ENCODE measurements around the gene SERGEF.
"Not testable (repeated sequence)": the region's sequence is repeated elsewhere in the genome, so short reads cannot be mapped to it uniquely, and the experiment has no call there.

The SERGEF gene

DNA sequence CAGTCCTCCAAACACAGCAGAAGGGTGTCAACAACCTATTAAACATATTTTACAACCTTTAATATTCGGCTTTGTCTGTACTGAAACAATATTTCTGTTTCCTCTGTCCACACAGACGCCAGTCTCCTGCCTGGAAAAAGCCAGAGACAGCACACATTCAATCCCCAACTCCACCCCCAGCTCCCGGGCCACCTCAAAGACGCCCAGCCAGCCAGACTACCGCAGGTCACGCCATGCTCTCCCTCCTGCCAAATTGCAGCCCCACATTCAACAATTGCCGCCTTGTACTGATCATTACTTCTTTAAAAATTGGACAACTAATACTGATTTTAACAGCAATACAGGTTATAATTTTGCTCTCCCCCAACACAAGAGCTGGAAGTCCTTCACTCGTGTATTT is 1.2 kb downstream of the SERGEF start:
- no peak overlapping the region for H3K27ac ChIP-seq
- TF ChIP-seq, protein P1, sequence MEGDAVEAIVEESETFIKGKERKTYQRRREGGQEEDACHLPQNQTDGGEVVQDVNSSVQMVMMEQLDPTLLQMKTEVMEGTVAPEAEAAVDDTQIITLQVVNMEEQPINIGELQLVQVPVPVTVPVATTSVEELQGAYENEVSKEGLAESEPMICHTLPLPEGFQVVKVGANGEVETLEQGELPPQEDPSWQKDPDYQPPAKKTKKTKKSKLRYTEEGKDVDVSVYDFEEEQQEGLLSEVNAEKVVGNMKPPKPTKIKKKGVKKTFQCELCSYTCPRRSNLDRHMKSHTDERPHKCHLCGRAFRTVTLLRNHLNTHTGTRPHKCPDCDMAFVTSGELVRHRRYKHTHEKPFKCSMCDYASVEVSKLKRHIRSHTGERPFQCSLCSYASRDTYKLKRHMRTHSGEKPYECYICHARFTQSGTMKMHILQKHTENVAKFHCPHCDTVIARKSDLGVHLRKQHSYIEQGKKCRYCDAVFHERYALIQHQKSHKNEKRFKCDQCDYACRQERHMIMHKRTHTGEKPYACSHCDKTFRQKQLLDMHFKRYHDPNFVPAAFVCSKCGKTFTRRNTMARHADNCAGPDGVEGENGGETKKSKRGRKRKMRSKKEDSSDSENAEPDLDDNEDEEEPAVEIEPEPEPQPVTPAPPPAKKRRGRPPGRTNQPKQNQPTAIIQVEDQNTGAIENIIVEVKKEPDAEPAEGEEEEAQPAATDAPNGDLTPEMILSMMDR (conservative IDR thresholded peaks at IDR 0.05), result no peak

DNA sequence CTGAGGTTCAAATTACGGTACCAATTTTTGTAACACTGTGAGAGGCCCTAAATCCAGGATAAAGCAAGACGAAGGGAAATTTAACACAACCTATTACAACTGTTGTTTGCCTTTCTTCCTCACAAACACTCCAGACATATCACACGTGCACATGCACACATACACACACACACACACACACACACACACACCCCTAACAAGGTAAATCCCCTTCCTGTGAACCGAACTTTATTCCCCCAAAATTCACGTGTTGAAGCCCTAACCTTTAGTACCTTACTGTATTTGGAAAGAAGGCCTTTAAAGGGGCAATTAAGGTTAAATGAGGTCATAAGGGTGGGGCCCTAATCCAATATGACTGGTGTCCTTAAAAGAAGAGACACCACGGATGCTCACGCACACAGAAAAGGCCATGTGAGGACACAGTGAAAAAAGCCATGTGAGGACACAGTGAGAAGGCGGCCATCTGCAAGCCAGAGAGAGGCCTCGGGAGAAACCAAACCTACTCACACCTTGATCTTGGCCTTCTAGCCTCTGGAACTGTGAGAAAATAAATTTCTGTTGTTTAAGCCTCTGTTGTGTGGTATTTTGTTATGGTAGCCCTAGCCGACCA is 1.8 kb downstream of the SERGEF start:
- no peak overlapping the region for H3K27ac ChIP-seq
- TF ChIP-seq, protein P1 (conservative IDR thresholded peaks at IDR 0.05), result no peak
- TF ChIP-seq ZFX (IDR thresholded peaks at IDR 0.05), result no peak

DNA sequence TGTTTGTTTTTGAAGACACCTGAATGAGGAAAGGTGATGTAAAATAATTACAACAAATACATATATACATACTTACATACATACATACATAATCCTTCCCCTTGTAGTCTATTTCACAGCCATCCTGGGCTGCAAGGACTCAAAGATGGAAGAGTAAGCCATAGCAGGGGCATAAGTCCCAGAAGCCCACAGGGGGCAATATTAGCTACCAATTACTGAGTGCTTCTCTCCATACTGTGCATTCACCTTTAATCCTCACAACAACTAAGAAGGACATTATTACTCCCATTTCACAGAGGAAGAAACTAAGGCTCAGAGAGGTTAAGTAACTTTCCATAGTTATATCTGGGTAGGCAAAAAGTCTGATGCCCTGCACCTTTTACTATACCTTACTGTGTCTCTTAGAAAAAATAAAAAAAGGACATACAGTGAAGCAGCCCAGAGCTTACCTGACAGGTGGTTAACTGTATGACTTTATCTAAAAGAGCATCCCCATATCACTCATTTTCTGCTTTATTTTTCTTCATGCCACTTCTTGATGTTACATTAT is 2.7 kb downstream of the SERGEF start:
- TF ChIP-seq ZFX (IDR thresholded peaks at IDR 0.05), result no peak
- TF ChIP-seq, protein P1 (conservative IDR thresholded peaks at IDR 0.05), result no peak
- H3K27ac ChIP-seq, result no peak overlapping the region

DNA sequence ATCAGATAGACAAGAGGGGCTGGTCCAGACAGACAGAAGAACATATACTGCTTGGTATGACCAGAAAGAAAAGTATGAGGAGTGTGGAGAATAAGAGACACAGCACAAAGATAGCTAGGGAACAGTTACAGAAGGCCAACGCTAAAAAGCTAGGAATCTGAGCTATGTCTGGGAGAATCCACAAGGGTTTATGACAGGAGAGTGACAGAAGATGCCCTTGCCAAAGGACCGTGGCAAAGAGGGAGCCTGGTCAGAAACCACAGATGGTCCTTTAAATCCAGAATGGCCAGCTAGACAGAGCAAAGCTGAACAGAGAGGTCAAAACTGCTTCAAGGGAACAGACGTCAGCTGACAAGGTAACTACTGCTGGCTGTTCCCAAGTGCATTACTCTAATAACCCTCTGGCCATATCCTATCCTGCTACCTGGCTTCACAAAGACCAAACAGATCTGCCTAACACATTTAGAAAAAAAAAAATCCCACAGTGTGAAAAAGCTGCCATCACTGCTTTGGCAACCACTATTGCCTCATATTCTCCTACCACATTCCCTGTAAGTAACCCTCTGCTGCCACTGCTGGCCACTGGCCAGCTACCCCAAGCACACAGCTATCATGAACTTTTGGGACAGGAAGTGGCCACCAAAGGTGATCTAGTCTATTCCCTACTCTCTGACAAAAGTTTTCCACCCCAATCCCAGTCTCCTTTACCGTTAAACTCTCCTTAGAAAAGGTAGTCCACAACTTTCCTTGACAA is 7.3 kb downstream of the SERGEF start:
- no peak for TF ChIP-seq ZFX (IDR thresholded peaks at IDR 0.05)
- H3K27ac ChIP-seq, result no peak overlapping the region

DNA sequence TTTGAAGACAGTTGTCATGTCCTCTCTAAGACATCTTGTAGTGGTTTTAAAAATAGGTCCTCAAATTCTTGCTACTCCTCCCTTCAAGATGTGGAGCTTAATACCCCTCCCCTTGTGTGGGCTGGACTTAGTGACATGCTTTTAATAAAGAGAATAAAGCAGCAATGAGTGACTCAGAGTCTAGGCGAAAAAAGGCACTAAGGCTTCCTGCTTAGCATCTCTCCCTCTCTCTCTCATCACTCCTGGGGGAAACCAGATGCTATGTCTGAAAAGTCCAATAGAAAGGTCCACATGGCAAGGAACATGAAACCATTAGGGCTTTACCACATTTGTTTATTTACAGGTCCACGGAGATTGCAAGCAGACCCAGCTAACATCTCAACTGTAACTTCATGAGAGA is 11.7 kb downstream of the SERGEF start:
- H3K27ac ChIP-seq, result no peak overlapping the region

DNA sequence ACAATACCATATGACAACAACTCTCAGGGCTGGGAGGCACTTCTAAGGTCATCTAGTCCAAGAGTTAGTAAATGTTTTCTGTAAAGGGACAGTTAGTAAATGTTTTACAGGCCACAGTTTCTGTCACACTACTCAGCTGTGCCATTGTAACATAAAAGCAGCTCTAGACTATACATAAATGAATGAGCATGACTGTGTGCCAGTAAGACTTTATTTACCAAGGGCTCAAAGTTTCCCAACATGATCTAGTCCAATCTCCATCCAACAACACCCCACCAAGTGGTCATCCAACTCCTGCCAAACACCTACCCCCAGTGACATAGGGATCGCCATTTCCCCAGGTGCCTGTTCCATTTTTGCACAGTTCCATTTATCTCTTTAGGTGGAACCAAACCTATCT is 12.1 kb downstream of the SERGEF start:
- H3K27ac ChIP-seq, result no peak overlapping the region
- TF ChIP-seq, protein P1 (conservative IDR thresholded peaks at IDR 0.05), result no peak
- no peak for TF ChIP-seq ZFX (IDR thresholded peaks at IDR 0.05)

More for the DNA sequence above, 11.7 kb downstream of the SERGEF start:
- TF ChIP-seq ZFX (IDR thresholded peaks at IDR 0.05), result no peak
- TF ChIP-seq, protein P1 (conservative IDR thresholded peaks at IDR 0.05), result no peak

DNA sequence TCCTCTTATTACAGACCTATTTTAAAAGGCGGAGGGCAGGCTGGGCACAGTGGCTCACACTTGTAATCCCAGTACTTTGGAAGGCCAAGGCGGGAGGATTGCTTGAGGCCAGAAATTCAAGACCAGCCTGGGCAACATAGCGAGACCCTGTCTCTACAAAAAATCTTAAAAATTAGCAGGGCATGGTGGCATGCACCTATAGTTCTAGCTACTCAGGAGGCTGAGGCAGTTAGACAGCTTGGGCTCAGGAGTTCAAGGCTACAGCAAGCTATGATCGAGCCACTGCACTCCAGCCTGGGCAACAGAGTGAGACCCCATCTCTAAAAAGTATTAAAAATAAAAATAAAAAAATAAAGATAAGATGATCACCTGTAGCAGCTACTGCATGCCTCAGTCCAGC is 12.7 kb downstream of the SERGEF start:
- not testable (repeated sequence) for H3K27ac ChIP-seq

DNA sequence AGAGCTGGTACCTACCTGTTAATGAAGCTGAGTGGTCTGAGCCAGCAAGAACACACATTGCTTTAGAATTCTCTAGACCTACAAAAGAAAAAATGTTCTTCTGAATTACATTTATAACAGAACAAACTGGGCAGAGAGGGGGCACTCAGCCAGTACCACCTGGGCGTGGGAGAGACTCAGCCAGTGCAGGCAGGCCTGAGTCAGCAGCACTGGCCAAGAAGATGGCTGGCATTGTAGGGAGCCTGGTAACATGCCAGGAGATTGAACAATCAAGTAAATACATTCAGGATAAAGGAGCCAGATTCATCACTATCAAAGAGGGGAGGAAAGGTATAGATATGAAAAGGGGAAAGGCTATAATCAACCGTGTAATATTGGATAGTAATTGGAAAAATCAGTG is 19.9 kb downstream of the SERGEF start:
- TF ChIP-seq ZFX (IDR thresholded peaks at IDR 0.05), result no peak
- TF ChIP-seq, protein P1 (conservative IDR thresholded peaks at IDR 0.05), result no peak
- H3K27ac ChIP-seq, result no peak overlapping the region
